ENCODE measurements around the gene DPYD.

GRCh38 chr1:97119260-97120158 lies 801.3 kb downstream of the DPYD start:
- no peak for TF ChIP-seq CTCF (IDR thresholded peaks at IDR 0.05; ENCODE audit: low read length)
- TF ChIP-seq EZH2 (IDR thresholded peaks at IDR 0.05; ENCODE audit: borderline replicate concordance, low read length): no peak

All from OCI-LY1 (cell line).